GM23338 (cell line): ENCODE measurements around the gene HACE1. TPM values are rescaled to one million over a fixed set of nuclear protein-coding genes. Genes with fewer than 3 reads are reported as not detected.

Source experiments
- ATAC-seq: fragments of 200-7000 bp; cut with Tn5 transposase; 3 replicates; pipeline ENCODE4 v1.9.1; 2020
- DNase-seq: peaks from one replicate; pipeline ENCODE4 v3.0.0-alpha.2; 2015; ENCODE audit warnings: low spot score
- H2AFZ ChIP-seq: fragments of 200-600 bp; sonication (generic); 2 replicates; pipeline ENCODE4 v1.8.0; 2016; ENCODE audit warnings: antibody characterized with exemption, mild to moderate bottlenecking, moderate library complexity
- H3F3A ChIP-seq: fragments of 200-600 bp; sonication (generic); replicated peaks from 2 replicates; pipeline ENCODE4 v1.8.0; 2017; ENCODE audit warnings: antibody characterized with exemption, mixed run types, low read depth
- H3K27ac ChIP-seq: fragments of 200-600 bp; sonication (generic); 2 replicates; pipeline ENCODE4 v1.6.1; 2016; ENCODE audit warnings: low read depth
- H3K27me3 ChIP-seq: fragments of 200-600 bp; sonication (generic); 2 replicates; pipeline ENCODE4 v1.8.0; 2016; ENCODE audit warnings: mild to moderate bottlenecking, mixed run types, moderate library complexity; ENCODE audit not compliant: insufficient read depth
- H3K36me3 ChIP-seq: fragments of 200-600 bp; sonication (generic); 2 replicates; pipeline ENCODE4 v1.8.0; 2016; ENCODE audit warnings: mild to moderate bottlenecking; ENCODE audit not compliant: insufficient read depth
- H3K4me1 ChIP-seq: fragments of 200-600 bp; sonication (generic); 2 replicates; pipeline ENCODE4 v1.8.0; 2016; ENCODE audit warnings: mild to moderate bottlenecking, moderate library complexity; ENCODE audit not compliant: insufficient read depth
- H3K4me2 ChIP-seq: fragments of 200-600 bp; sonication (generic); 2 replicates; pipeline ENCODE4 v1.7.1; 2017; ENCODE audit warnings: mixed run types
- H3K4me3 ChIP-seq: fragments of 200-600 bp; sonication (generic); 2 replicates; pipeline ENCODE4 v1.6.1; 2016; ENCODE audit warnings: mixed run types
- H3K79me2 ChIP-seq: fragments of 200-600 bp; sonication (generic); replicated peaks from 2 replicates; pipeline ENCODE4 v1.8.0; 2017; ENCODE audit warnings: mild to moderate bottlenecking; ENCODE audit not compliant: insufficient read depth
- H3K9me2 ChIP-seq: fragments of 200-600 bp; sonication (generic); 2 replicates; pipeline ENCODE4 v1.8.0; 2017; ENCODE audit not compliant: insufficient read depth
- H4K20me1 ChIP-seq: fragments of 200-600 bp; sonication (generic); replicated peaks from 2 replicates; pipeline ENCODE4 v1.8.0; 2017; ENCODE audit warnings: mild to moderate bottlenecking; ENCODE audit not compliant: insufficient read depth
- H3K27ac Mint-ChIP-seq: 2 replicates; pipeline ENCODE4 v1.8.0; 2020; ENCODE audit warnings: inconsistent platforms, mild to moderate bottlenecking, moderate library complexity, mixed read lengths
- H3K27me3 Mint-ChIP-seq: 3 replicates; pipeline ENCODE4 v1.8.0; 2022; ENCODE audit warnings: low read depth, mild to moderate bottlenecking, moderate library complexity, mixed read lengths, inconsistent platforms; ENCODE audit not compliant: insufficient read depth, poor library complexity
- H3K36me3 Mint-ChIP-seq: 3 replicates; pipeline ENCODE4 v1.8.0; 2021; ENCODE audit warnings: low read depth, mild to moderate bottlenecking, inconsistent platforms, moderate library complexity, mixed read lengths
- H3K4me1 Mint-ChIP-seq: 3 replicates; pipeline ENCODE4 v1.8.0; 2020; ENCODE audit warnings: mild to moderate bottlenecking, inconsistent platforms, mixed read lengths
- H3K4me3 Mint-ChIP-seq: 3 replicates; pipeline ENCODE4 v1.8.0; 2021; ENCODE audit warnings: moderate library complexity, mild to moderate bottlenecking, inconsistent platforms, mixed read lengths
- H3K9me3 Mint-ChIP-seq: 3 replicates; pipeline ENCODE4 v1.8.0; 2020; ENCODE audit warnings: moderate library complexity, mild to moderate bottlenecking, inconsistent platforms, mixed read lengths
- CREB1 ChIP-seq: fragments of 250-450 bp; sonication (Bioruptor Pico); IDR thresholded peaks from 2 replicates; pipeline ENCODE4 v1.5.0; 2020; ENCODE audit warnings: low read depth, mild to moderate bottlenecking, moderate library complexity
- EZH2 ChIP-seq: fragments of 200-600 bp; sonication (generic); IDR thresholded peaks from one replicate; pipeline ENCODE4 v1.8.0; 2017; ENCODE audit warnings: antibody characterized with exemption, mild to moderate bottlenecking, low read depth; ENCODE audit not compliant: unreplicated experiment
- EZH2phosphoT487 ChIP-seq: fragments of 200-600 bp; sonication (generic); IDR thresholded peaks from one replicate; pipeline ENCODE4 v1.8.1; 2018; ENCODE audit warnings: antibody characterized with exemption; ENCODE audit not compliant: unreplicated experiment
- JUNB ChIP-seq: IDR thresholded peaks from one replicate; pipeline ENCODE4 v1.6.1; 2016; ENCODE audit warnings: antibody characterized with exemption; ENCODE audit not compliant: unreplicated experiment
- POLR2AphosphoS5 ChIP-seq: IDR thresholded peaks from 2 replicates; pipeline ENCODE4 v1.6.1; 2016; ENCODE audit warnings: antibody characterized with exemption, low read depth
- ZNF462 ChIP-seq: fragments of 250-450 bp; sonication (Bioruptor Pico); IDR thresholded peaks from 2 replicates; pipeline ENCODE4 v1.5.0; 2020; ENCODE audit warnings: mild to moderate bottlenecking, moderate library complexity
- polyA plus RNA-seq: library from polyadenylated mRNA; unstranded; fragments of >200 nt; fragmentation: Nextera tagmentation; extraction: Ambion mirVana; gene quantifications from 2 replicates; pipeline ENCODE4 v1.2.1, GENCODE V29; 2016
- total RNA-seq: library from RNA; depleted of rRNA; stranded (reverse); fragments of >200 nt; shearing (Covaris generic); gene quantifications from 2 replicates; pipeline ENCODE4 v1.2.3, GENCODE V29; 2014
- TF ChIP-seq, protein P1 (sequence below): IDR thresholded peaks from 2 replicates; pipeline ENCODE4 v1.6.1; 2016; ENCODE audit warnings: antibody characterized with exemption
- TF ChIP-seq, protein P2 (sequence below): IDR thresholded peaks from one replicate; pipeline ENCODE4 v1.6.1; 2018; ENCODE audit warnings: antibody characterized with exemption; ENCODE audit not compliant: unreplicated experiment

Gene HACE1
- total and polyA plus RNA-seq, 2 experiments from 2014 or later: 8.6 to 28.7 TPM

- TF ChIP-seq, protein P1, sequence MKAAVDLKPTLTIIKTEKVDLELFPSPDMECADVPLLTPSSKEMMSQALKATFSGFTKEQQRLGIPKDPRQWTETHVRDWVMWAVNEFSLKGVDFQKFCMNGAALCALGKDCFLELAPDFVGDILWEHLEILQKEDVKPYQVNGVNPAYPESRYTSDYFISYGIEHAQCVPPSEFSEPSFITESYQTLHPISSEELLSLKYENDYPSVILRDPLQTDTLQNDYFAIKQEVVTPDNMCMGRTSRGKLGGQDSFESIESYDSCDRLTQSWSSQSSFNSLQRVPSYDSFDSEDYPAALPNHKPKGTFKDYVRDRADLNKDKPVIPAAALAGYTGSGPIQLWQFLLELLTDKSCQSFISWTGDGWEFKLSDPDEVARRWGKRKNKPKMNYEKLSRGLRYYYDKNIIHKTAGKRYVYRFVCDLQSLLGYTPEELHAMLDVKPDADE: no peak
- TF ChIP-seq CREB1 (CRISPR knock-in tag): no peak
- TF ChIP-seq, protein P2, sequence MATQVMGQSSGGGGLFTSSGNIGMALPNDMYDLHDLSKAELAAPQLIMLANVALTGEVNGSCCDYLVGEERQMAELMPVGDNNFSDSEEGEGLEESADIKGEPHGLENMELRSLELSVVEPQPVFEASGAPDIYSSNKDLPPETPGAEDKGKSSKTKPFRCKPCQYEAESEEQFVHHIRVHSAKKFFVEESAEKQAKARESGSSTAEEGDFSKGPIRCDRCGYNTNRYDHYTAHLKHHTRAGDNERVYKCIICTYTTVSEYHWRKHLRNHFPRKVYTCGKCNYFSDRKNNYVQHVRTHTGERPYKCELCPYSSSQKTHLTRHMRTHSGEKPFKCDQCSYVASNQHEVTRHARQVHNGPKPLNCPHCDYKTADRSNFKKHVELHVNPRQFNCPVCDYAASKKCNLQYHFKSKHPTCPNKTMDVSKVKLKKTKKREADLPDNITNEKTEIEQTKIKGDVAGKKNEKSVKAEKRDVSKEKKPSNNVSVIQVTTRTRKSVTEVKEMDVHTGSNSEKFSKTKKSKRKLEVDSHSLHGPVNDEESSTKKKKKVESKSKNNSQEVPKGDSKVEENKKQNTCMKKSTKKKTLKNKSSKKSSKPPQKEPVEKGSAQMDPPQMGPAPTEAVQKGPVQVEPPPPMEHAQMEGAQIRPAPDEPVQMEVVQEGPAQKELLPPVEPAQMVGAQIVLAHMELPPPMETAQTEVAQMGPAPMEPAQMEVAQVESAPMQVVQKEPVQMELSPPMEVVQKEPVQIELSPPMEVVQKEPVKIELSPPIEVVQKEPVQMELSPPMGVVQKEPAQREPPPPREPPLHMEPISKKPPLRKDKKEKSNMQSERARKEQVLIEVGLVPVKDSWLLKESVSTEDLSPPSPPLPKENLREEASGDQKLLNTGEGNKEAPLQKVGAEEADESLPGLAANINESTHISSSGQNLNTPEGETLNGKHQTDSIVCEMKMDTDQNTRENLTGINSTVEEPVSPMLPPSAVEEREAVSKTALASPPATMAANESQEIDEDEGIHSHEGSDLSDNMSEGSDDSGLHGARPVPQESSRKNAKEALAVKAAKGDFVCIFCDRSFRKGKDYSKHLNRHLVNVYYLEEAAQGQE: no peak
Measured at GRCh38 chr6:104768906-104769305, 90.8 kb downstream of the HACE1 start (continued).

DNA sequence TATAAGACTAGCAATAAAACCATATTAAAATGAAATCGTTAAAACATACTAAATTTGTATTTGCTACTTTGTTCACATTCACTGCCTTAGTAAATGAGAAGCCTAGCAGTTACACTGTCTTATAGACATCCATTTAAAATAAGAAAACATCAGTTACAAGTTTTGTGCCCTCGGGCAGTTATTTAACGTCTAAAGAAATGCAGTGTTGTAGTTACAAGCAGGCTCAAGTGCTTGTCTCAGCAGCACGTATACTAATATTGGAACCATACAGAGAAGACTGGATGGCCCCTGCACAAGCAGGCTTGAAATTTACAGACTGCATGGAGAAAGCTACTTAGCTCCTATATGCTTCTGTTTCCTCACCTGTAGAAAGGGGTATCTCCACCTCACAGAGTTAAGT, 93.1 kb downstream of the HACE1 start:
- no peak for DNase-seq
- Mint-ChIP-seq H3K27ac (no peak overlapping the region), H3K9me3 (peaks cover 3% of the 10 kb centered on the region), H3K4me1 (peaks cover 13% of the 10 kb centered on the region; the same call in 2 of the 3 replicates), H3K4me3 (no peak overlapping the region), H3K36me3 (peaks cover 29% of the 10 kb centered on the region), H3K27me3 (no peaks in the 10 kb centered on the region)
- H3K9me2 ChIP-seq: no peaks in the 10 kb centered on the region
- no peak overlapping the region for H3K27ac ChIP-seq
- H3F3A ChIP-seq: no peaks in the 10 kb centered on the region
- 0 out of 2 replicates have a peak, but pooled peaks cover 3% of the 10 kb centered on the region for H3K79me2 ChIP-seq
- H3K4me1 ChIP-seq: no peaks in the 10 kb centered on the region
- H3K4me2 ChIP-seq: no peak overlapping the region
- no peak overlapping the region for H2AFZ ChIP-seq
- H3K4me3 ChIP-seq: no peak overlapping the region
- H4K20me1 ChIP-seq: no peaks in the 10 kb centered on the region
- ATAC-seq: no peak
- H3K36me3 ChIP-seq: peaks cover 12% of the 10 kb centered on the region
- H3K27me3 ChIP-seq: no peaks in the 10 kb centered on the region
- TF ChIP-seq JUNB (no peak), EZH2phosphoT487 (no peak), ZNF462 (CRISPR knock-in tag) (no peak), EZH2 (no peak), POLR2AphosphoS5 (no peak)
- TF ChIP-seq, protein P2: no peak
- TF ChIP-seq, protein P1: no peak
